ENCODE data around the gene PILRA.

GRCh38 chr7:100378114-100378755, 4.9 kb downstream of the PILRA start:
- no peak for TF ChIP-seq POLR2A (IDR thresholded peaks at IDR 0.05)
- no peak for TF ChIP-seq EP300 (IDR thresholded peaks at IDR 0.05)
- TF ChIP-seq CTCF (IDR thresholded peaks at IDR 0.05), result no peak
- TF ChIP-seq POLR2AphosphoS5 (IDR thresholded peaks at IDR 0.05), result no peak

All from suprapubic skin (tissue), 4 donors.